Muscle of leg (tissue), 11 donors: ENCODE data around the gene SLC29A3. TPM values are rescaled to one million over a fixed set of nuclear protein-coding genes. Genes with fewer than 3 reads are reported as not detected.

Source experiments
- DNase-seq: peaks from one replicate; pipeline ENCODE4 v3.0.0; 2013
- H3K27ac ChIP-seq: one replicate; pipeline ENCODE4 v1.5.1; 2013; ENCODE audit warnings: mild to moderate bottlenecking, low read length, control low read depth
- H3K27me3 ChIP-seq: one replicate; pipeline ENCODE4 v1.6.1; 2013; ENCODE audit warnings: low read length; ENCODE audit not compliant: control insufficient read depth, insufficient read depth
- H3K36me3 ChIP-seq: one replicate; pipeline ENCODE4 v1.6.1; 2013; ENCODE audit warnings: low read length; ENCODE audit not compliant: control insufficient read depth, insufficient read depth
- H3K4me1 ChIP-seq: one replicate; pipeline ENCODE4 v1.6.1; 2013; ENCODE audit warnings: low read length; ENCODE audit not compliant: control insufficient read depth, insufficient read depth
- H3K4me3 ChIP-seq: one replicate; pipeline ENCODE4 v1.5.1; 2013; ENCODE audit warnings: low read length, control low read depth
- H3K9me3 ChIP-seq: replicated peaks from 2 replicates; pipeline ENCODE4 v1.6.1; 2013; ENCODE audit warnings: low read depth, low read length; ENCODE audit not compliant: control insufficient read depth
- WGBS: methylation state at CpG from one replicate; pipeline ENCODE4 v1.1.5; 2013; ENCODE audit warnings: missing lambda C conversion rate; ENCODE audit not compliant: insufficient coverage; 5-methylcytosine and 5-hydroxymethylcytosine counted together
- polyA plus RNA-seq, 8 donors: library from polyadenylated mRNA; unstranded; fragments of 120-200 nt; gene quantifications; one replicate each; pipeline versions ENCODE4 v1.2.1 to v1.2.3, GENCODE V29; 2013; ENCODE audit warnings: inconsistent platforms in 1 of 8, low replicate concordance in 1 of 8; ENCODE audit not compliant: insufficient read length in 8 of 8, insufficient read depth in 1 of 8
- total RNA-seq: library from RNA; stranded (reverse); fragments of 120-200 nt; gene quantifications from one replicate; pipeline ENCODE4 v1.2.4, GENCODE V29; 2013

The SLC29A3 gene
- total and polyA plus RNA-seq, 9 donors = 1.7 to 5.4 (median 3.8) TPM

- 71% methylated on average over 12 of the region's 14 CpGs for WGBS
- Histone ChIP-seq H3K4me1 (peaks cover 5% of the 10 kb centered on the region), H3K9me3 (no peaks in the 10 kb centered on the region), H3K27me3 (peaks cover 23% of the 10 kb centered on the region), H3K36me3 (no peaks in the 10 kb centered on the region), H3K27ac (no peak overlapping the region), H3K4me3 (no peak overlapping the region)
- DNase-seq = no peak
Measured at GRCh38 chr10:71389768-71390460, 70.9 kb downstream of the SLC29A3 start.

- WGBS = 11% methylated on average over 10 of the region's 10 CpGs
- no peak for DNase-seq
- Histone ChIP-seq H3K27me3 (peaks cover 23% of the 10 kb centered on the region), H3K4me3 (no peak overlapping the region), H3K27ac (no peak overlapping the region), H3K4me1 (peaks cover 5% of the 10 kb centered on the region), H3K9me3 (no peaks in the 10 kb centered on the region), H3K36me3 (no peaks in the 10 kb centered on the region)
Measured at GRCh38 chr10:71390461-71390835, 71.4 kb downstream of the SLC29A3 start.

- no peaks in the 10 kb centered on the region for H3K36me3 ChIP-seq
- 59% methylated on average over 1 of the region's 3 CpGs for WGBS
- H3K4me1 ChIP-seq = peaks cover 6% of the 10 kb centered on the region
- H3K4me3 ChIP-seq = no peak overlapping the region
- H3K27ac ChIP-seq = no peak overlapping the region
- DNase-seq = no peak
- peaks cover 23% of the 10 kb centered on the region for H3K27me3 ChIP-seq
- no peaks in the 10 kb centered on the region for H3K9me3 ChIP-seq
Measured at GRCh38 chr10:71390921-71391690, 72.0 kb downstream of the SLC29A3 start.

DNA sequence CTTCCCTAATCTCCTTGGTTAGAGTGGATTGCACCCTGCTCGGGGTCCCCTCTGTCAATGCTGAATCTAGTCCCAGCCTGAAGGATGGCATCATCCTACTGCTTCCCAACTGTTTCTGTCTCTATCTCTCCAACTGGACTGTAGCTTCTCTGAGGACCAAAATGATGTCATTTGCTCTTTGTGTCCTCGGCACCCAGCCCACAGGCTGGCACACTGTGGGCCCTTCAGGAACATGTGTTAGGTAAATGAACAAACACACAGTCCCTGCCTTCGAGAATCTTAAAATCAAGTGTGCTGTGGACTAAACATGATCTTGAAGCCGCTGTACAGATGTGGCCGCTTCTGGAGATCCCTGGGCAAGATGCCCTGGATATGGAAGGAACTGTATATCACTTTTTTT, 72.6 kb downstream of the SLC29A3 start:
- DNase-seq = no peak
- Histone ChIP-seq H3K4me3 (no peak overlapping the region), H3K36me3 (no peaks in the 10 kb centered on the region), H3K27ac (no peak overlapping the region), H3K9me3 (no peaks in the 10 kb centered on the region), H3K4me1 (peaks cover 6% of the 10 kb centered on the region), H3K27me3 (peaks cover 23% of the 10 kb centered on the region)
- 71% methylated on average over 1 of the region's 5 CpGs for WGBS

- no peaks in the 10 kb centered on the region for H3K36me3 ChIP-seq
- no peak overlapping the region for H3K4me3 ChIP-seq
- no peak overlapping the region for H3K27ac ChIP-seq
- peaks cover 25% of the 10 kb centered on the region for H3K27me3 ChIP-seq
- no peak for DNase-seq
- H3K9me3 ChIP-seq = no peaks in the 10 kb centered on the region
- peaks cover 6% of the 10 kb centered on the region for H3K4me1 ChIP-seq
- WGBS = 42% methylated on average over 1 of the region's 1 CpG
Measured at GRCh38 chr10:71392292-71392691, 73.2 kb downstream of the SLC29A3 start.

GRCh38 chr10:71392791-71393781, 74.0 kb downstream of the SLC29A3 start:
- Histone ChIP-seq H3K4me1 (peaks cover 14% of the 10 kb centered on the region), H3K9me3 (no peaks in the 10 kb centered on the region), H3K27ac (no peak overlapping the region), H3K27me3 (peaks cover 33% of the 10 kb centered on the region), H3K36me3 (no peaks in the 10 kb centered on the region), H3K4me3 (no peak overlapping the region)
- DNase-seq = no peak
- 73% methylated on average over 12 of the region's 16 CpGs for WGBS

- Histone ChIP-seq H3K4me3 (no peak overlapping the region), H3K9me3 (no peaks in the 10 kb centered on the region), H3K27me3 (peaks cover 39% of the 10 kb centered on the region), H3K27ac (no peak overlapping the region), H3K36me3 (no peaks in the 10 kb centered on the region), H3K4me1 (peaks cover 21% of the 10 kb centered on the region)
- DNase-seq = no peak
- 92% methylated on average over 5 of the region's 8 CpGs for WGBS
Measured at GRCh38 chr10:71393841-71394475, 74.9 kb downstream of the SLC29A3 start.

- Histone ChIP-seq H3K4me1 (peaks cover 21% of the 10 kb centered on the region), H3K27me3 (peaks cover 49% of the 10 kb centered on the region), H3K27ac (no peak overlapping the region), H3K9me3 (no peaks in the 10 kb centered on the region), H3K36me3 (no peaks in the 10 kb centered on the region), H3K4me3 (no peak overlapping the region)
- 77% methylated on average over 9 of the region's 11 CpGs for WGBS
- no peak for DNase-seq
Measured at GRCh38 chr10:71394926-71395562, 76.0 kb downstream of the SLC29A3 start.

- Histone ChIP-seq H3K36me3 (no peaks in the 10 kb centered on the region), H3K27ac (no peak overlapping the region), H3K4me1 (peaks cover 18% of the 10 kb centered on the region), H3K27me3 (peaks cover 54% of the 10 kb centered on the region), H3K9me3 (no peaks in the 10 kb centered on the region), H3K4me3 (no peak overlapping the region)
- no peak for DNase-seq
- WGBS = no CpG with 5 or more reads among the region's 4 CpGs
Measured at GRCh38 chr10:71395621-71396020, 76.6 kb downstream of the SLC29A3 start.
